NCI-H2227 treated with DMSO at 0.1 percent for 48 hours (cell line): ENCODE data around the gene DPYD.

Experiments used
- DNase-seq: peaks from one replicate; lab custom pipeline; 2025; lab: John Stamatoyannopoulos, UW

The DPYD gene

GRCh38 chr1:97044159-97044760 lies 876.6 kb downstream of the DPYD start:
- DNase-seq, result no peak

GRCh38 chr1:97042551-97042950 lies 878.3 kb downstream of the DPYD start:
- no peak for DNase-seq

- no peak for DNase-seq
Measured at GRCh38 chr1:97041026-97041425, 879.8 kb downstream of the DPYD start.

- DNase-seq, result no peak
Measured at GRCh38 chr1:97038410-97038809, 882.4 kb downstream of the DPYD start.

GRCh38 chr1:97034651-97035050 lies 886.2 kb downstream of the DPYD start:
- DNase-seq, result no peak

- no peak for DNase-seq
Measured at GRCh38 chr1:97033949-97034348, 886.9 kb downstream of the DPYD start.
